SIG-M5 treated with dmso at 0.1 percent for 504 hours (cell line): ENCODE measurements around the gene TGFBR2.
"Not testable (repeated sequence)": the region's sequence is repeated elsewhere in the genome, so short reads cannot be mapped to it uniquely, and the experiment has no call there.

Experiments used
- DNase-seq: peaks from one replicate; lab custom pipeline; 2025; ENCODE audit not compliant: unreplicated experiment; lab: John Stamatoyannopoulos, UW

The TGFBR2 gene

DNA sequence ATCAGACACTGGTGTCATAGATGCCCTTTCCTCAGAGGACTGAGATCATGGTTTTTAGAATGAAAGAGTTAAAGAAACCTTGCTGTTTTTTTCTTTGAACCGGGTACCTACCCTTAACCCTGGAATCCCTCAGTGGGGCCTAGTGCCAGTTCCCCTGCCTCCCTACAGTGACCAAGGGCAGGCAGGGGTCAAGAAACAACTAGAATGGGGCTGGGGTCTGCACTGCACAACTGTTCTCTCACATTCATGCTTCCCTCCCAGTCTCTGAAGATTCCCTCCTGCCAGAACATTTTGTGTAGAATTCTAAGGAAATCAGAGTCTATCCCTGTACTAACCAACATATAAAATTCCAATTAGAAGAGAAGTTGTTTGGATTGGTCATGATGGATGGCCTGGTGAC, 47.9 kb downstream of the TGFBR2 start:
- no peak for DNase-seq

DNA sequence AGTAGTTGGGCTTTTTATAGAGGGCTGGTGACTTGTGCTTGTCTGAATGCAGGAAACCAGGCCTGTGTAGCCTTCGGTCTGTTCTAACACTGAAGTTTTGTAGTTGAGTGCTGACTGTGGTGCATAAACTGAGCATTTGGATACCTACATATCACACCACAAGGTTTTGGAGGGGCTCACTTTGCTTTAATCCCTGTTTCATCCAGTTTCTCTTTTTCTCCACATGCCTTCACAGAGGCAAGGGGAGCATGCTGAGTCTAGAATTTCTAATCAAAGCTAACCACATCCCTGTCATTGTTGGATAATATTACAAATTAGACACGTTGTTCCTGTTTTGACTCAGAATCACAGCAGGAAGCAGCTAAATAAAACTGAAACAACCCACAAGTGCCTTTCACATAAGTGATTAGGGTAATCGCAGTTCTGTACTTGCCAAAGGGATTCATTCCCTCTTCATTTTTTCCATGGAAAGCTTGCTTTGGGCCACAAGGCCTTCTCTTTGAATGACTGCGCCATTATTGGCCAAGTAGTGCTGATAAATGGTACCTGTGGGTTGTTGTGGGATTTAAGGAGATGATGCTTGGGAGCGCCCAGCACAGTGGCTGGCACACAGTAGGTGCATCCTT, 48.9 kb downstream of the TGFBR2 start:
- DNase-seq, result peak; percentile 9

DNA sequence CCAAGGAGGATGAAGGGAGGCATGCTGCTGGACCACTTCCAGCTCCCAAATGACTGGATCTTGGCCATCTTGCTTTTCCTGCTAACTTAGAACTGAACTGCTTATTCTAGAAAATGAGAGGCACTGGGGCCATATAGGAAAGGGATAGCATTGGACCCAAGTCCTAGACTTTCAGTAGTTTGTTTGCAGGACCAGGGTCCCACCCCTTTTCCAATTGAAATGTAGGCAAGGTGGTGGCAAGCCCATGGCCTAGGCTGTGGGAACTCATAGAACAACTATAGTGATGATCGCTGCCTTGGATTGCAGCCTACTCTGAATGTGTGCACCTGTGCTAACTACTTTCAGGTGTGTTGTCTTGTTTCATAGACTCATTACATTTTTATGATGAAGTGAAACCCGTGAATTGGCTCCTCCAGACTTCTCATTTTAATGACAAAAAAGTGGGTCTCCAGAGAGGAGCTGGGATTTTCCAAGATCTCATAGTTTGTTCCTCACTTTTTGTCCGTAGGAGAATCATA, 50.3 kb downstream of the TGFBR2 start:
- no peak for DNase-seq

DNA sequence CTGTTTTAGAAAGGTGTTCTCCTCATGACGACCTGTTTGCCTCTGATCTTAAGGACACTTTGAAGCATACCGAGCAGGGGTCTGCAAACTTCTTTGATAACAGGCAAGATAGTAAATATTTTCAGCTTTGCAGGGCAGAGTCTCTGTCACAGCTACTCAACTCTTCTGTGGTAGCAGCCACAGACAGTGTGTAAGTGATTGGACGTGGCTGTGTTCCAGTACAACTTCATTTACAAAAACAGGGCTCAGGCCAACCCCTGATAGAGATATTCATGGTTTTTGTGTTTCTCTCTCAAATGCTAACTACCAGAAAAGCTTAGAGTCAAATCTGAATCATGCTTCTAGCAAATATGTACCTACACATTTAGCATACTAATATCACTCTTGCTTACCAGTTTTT, 51.5 kb downstream of the TGFBR2 start:
- DNase-seq, result no peak

DNA sequence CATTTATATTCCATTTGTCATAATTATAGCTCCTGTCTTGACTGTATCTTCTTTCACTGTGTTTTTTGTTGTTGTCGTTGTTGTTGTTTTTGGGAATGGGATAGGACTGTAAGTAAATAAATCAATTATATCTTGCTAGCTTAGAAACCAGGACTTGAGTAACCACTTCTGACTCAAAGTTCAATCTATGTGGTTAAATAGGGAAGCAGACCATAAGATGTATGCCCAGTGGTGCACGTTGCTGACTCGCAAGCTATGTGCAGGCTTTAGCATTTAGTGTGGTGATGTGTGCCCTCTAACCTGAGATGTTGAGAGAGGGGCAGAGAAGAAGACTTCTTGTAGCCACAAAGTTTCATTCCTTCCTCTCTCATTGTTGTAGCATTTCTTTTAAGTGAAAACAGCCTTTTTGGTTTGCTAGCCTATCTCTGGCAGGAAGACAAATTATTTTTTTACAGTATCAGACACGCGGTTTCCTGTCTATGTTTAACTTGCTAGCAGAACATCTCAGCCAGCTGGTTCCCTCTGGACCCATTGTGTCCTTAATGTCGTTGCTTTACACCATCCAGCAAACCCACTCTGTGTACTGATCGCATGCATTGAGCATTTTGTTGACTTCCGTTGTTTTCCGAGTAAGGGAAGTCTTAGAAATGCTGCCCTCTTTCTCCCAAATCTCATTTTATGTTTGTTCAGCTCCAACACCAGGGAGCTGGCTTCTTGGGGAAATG, 52.1 kb downstream of the TGFBR2 start:
- DNase-seq, result peak; percentile 72

DNA sequence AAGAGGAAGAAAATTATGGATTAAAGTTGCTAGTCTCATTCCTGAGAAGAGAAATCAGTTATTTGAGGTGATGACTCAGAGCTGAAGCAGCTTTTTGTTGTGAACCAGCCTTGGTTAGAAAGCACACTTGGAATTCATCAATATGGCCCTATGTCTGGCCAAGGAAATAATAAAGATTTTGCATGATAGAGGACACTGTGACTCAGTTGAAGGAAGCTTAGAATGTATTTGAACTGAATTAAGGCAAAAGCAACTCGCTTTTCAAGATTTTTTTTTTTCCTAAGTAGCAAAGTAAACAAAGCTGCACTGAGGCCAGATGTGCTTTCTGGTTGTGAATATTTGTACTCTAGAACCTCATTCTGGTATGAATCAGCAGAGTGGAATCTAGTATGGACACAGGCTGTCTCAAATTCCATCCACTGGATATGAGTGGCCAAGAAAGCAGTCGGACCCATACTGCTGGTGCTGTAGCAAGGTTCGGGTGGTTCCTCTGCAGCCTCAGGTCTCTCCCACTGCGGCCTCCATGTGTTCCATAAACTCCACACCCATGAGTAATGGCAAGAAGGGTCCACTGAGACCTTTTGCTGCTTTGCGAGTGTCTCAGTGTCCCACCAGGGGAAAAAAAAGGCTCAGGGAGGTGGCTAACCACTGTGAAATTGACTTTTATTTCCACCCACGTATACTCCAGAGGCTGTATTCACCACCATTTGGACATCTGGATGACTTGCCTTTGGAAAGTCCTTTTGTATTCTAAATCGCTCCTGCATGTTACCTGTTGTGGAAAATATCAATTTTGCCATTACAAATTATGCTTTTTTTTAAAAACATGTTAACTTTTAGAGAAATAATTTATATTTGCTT, 53.1 kb downstream of the TGFBR2 start:
- no peak for DNase-seq

DNA sequence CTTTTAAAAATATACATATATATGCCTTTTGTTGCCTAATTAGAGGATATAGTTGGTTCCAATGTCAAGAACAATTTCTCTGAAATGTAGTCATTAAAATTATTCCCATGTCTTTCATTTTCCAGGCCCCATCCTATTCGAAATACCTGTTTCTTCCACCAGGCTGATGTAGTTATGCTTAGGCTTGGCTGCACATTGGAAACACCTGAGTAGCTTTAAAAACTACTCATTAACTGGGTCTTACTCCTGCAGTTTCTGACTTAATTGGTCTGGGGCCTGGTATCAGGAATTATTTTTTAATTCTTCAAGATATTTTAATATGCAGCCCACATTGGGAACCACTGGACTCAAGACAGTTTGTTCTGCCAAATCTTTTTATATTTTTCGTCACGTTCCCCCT, 53.7 kb downstream of the TGFBR2 start:
- no peak for DNase-seq

DNA sequence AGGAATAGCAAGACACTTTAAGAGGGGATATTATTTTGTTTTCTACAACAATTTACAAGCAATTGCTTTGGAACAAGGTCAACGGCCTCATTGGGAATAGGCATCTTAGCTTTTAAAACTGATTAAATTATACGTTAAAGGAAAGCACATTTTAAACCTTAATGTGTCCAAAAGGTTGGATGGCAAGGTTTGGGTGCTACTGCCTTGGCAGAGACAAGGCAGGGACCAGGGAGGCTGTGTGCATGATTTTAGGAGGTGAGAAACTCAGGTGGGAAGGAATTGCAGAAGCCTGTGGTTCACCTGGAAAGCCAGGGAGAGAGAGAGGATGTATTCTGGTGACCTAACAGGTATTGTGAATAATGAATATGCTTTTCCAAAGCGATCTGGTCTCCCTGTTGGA, 54.3 kb downstream of the TGFBR2 start:
- no peak for DNase-seq

DNA sequence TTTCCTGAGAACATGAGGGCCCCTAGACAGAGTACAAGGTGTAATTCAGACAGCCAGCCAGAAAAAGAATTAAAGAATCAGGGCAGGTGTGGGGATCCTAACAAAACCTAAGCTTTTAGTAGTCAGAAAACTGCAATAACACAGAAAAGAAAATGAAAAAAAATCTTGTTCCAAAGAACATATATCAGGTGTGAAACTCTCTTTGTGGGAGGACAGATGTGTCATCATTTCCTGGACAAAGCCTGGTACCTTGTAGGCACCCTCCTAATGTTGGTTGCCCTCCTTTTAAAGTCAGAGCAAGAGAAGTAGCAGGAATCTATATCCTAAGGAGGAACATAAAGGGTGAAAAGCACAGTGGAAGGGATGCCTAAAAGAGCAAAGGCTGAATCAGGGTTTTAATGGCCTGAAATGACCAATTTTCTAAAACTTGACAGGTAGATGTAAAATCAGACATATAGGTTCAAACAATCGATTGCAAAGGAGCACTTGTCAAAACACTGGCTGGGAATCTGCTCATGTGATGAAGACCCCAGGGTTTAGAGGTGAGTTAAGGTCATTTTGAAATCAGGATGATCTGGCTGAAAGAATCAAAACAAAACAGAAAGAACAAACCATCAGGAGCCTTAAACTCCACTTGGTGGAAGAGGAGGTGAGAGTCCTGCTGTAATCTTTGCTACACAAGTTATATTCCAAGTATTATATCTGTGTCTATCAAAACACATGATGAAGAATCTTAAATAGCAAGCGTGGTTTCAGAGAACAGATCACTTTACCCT, 54.9 kb downstream of the TGFBR2 start:
- DNase-seq, result no peak

DNA sequence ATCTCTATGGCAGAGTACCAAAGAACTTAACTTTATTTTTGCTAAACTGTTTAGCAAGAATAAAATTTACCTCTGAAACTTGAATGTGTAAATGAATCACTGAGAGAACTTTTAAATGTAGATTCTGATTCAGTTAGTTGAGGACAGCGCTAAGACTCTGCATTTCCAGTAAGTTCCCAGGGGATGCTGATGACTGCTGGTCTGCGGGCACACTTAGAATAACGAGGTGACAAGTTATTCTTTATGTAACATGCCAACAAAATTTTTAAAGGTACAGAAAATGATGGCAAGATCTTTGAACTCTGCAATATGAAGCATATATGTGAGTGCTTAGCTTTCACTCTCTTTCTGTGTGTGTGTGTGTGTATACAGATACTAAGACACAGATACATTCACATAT, 56.4 kb downstream of the TGFBR2 start:
- no peak for DNase-seq

DNA sequence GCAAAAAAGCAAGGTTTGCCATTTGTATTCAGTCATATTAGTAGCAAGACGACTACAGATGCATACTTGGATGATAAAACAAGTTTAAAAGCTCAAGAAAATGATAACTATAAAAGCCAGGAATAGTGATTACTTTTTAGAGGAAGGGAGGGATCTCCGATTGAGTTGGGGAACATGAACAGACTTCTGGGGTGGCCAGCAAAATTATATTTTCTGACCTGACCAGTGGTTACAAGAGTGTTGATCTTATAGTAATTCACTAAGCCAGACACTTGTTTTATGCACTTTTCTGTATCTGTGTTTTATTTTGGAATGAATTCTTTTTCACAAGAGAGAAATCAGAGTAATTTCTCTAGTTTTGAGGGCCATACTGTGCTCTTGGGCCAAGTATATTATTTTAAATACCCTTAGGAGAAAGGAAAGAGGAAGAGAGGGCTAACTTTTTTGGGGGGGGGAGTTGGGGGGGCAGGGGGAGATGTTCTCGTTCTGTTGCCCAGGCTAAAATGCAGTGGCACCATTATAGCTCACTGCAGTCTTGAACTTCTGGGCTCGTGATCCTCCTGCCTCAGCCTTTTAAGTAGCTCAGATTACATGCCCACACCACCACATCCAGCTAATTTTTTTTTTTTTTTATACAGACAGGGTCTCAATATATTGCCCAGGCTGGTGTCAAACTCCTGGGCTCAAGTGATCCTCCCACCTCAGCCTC, 57.3 kb downstream of the TGFBR2 start:
- no peak for DNase-seq

DNA sequence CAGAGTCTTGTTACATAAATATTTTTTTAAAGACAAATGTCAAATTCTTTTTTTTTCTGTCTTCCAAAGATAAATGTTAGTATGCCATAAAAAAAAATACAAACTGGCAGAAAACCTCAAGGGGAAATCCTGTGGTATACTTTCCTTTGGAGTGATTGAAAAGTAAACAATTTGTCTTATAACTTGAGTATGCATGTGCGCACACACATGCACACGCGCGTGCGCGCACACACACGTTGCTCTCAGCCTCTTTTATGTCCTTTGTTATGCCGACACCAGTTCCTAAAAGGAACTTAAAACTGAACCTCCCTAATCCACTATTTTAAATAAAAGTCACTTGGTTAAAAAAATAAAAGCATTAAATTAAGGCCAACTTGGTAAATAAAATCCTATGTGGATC, 58.1 kb downstream of the TGFBR2 start:
- DNase-seq, result no peak

DNA sequence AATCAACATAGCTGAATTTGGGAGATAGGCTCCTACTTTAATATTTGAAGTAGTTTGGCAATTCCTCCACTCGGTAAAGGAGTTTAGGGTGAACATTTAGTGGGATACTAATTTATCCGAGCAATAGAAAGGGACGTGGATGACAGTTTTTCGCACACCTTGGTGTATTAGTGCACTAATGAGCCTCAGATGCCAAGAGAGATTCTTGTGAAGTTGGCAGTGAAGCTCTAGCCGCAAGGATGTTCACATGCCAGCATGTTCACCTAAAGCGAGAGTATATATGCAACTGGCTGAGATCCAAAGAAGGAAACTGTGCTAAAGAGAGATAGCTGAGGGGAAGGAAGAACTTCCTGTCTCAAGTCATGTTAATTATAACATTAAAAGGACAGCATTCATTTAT, 58.5 kb downstream of the TGFBR2 start:
- no peak for DNase-seq

DNA sequence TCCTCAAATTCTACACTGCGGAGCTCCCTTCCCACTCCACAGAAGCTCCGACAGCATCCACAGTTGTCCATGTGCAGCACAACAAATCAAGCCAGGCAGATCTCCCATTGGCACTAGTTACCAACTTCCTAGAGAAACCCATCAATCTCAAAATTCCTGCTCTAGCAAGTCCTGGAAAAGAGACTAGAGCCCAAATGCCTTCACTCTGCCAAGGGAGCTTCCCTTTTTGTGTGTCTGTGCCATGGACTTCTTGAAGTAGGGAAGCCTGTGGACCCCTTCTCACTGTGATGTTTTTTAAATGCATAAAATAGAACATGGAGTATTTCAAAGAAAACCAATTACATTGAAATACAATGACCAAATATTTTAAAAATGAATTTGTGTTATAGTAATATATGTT, 59.1 kb downstream of the TGFBR2 start:
- no peak for DNase-seq

DNA sequence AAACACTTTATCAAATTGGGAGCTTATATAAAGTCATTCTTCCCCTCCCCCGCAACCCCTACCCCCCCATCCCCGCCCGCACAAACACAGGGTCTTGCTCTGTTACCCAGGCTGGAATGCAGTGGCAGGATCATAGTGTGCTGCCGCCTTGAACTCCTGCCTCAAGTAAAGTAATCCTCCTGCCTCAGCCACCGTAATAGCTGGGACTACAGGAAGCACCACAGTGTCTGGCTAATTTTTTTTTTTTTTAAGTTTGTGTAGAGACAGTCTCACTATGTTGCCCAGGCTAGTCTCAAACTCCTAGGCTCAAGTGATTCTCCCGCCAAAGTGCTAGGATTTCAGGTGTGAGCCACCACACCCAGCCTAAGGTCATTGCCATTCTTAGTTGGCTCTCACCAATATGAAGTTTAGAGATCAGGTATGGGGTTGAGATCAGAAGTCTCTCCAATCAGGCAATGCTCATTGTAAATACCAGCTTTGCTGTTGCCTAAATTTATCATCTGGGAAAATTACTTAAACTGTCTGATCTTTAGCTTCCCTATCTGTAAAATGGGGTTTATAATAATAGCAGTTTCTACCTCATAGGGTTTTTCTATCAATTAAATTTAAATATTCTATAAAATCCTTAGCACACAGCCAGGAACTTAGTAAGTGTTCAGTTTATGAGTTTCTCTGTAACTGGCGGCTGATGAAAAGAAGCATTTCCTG, 60.3 kb downstream of the TGFBR2 start:
- DNase-seq, result no peak

DNA sequence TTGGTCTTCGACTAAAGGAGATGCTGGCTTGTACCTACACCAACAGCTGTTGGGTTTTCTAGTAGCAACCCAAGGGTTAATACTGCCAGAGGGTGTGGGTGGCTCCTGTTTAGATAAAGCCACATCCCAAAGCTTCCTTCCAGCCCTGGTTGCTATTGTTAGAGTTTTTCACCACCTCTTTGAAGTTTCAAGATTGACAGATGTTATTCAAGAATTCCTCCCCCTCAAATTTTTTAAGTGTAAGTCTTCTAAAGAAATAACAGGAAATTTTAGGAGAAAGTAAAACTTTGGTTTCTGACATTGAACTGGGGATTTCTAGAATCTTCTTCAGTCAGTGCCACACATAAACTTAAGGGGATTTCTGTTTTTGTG, 60.9 kb downstream of the TGFBR2 start:
- DNase-seq, result no peak

DNA sequence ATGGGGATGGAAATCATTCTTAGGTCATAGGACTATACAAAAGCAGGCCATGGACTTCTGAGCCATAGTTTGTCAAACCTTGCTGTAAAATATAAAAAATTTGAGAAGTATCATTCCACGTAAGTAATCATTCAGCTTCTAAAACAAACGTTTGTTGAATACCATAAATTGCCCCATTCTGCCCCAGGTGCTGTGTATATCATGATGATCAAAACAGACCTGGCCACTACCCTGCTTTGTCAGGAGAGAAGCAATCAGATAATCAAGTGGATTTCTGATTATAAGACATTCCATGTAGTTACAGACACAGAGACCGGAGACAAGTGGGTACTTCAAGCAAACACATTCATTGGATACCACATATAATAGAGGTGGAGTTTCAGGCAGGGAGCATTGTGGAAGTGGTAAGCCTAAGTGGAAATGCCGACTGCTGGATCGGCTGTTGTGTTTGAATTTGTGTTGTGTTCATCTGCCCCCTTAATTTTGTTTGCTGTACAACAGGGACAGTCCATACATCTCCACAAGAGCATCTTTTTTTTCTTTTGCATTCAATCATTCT, 61.7 kb downstream of the TGFBR2 start:
- no peak for DNase-seq

DNA sequence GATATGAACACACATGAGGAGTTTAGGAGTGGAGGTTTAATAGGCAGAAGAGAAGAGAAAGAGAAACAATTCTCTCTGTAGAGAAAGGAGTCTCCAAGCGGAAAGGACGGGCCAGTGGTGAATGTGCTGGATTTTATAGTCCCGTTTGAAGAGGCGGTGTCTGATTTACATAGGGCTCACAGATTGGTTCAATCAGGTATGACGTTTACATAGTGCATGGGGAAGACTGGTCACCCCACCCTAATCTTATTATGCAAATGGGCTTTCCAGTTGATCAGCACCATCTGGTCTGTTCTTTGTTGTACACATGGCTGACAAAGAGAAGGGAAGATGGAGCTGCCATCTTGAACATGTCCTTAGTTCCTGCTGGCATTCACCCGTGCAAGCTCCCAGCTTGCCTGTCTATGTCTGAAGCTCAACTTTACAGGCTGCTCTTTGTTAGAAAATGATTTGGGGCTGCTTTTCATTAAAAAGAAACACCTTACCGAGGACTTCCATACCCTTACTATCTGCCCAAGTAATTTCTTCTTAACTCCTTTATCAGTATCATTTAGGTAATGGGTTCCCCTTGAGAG, 63.0 kb downstream of the TGFBR2 start:
- not testable (repeated sequence) for DNase-seq

DNA sequence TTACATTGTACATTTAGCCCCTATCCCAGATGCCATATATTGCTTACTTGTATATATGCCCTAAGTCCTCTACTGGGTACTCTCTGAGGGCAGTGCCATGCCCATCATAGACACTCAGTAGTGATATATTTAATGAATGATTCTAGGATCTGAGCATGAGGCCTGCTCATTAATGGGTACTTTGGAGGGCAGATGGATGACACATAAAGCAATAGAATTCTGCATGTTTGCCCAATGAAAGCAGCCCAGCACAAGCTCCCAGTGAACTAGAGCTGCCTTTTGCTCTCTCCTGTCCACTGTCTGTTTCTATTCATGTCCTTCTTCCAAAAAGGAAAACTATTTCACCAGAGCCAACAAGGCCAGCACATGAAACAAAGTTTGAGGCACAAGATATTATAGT, 63.9 kb downstream of the TGFBR2 start:
- no peak for DNase-seq
